SU-DHL-6 (cell line): ENCODE data around the gene P2RX2.

Source experiments
- H2AFZ ChIP-seq: fragments of 200-600 bp; sonication (generic); 2 replicates; pipeline ENCODE4 v1.6.1; 2014; ENCODE audit warnings: low read depth, mild to moderate bottlenecking, moderate library complexity, mixed read lengths, antibody characterized with exemption, low read length; ENCODE audit not compliant: severe bottlenecking
- H3F3A ChIP-seq: fragments of 200-600 bp; shearing (Covaris generic); 2 replicates; pipeline ENCODE4 v1.6.0; 2016; ENCODE audit warnings: antibody characterized with exemption, mild to moderate bottlenecking; ENCODE audit not compliant: insufficient read depth
- H3K27ac ChIP-seq: fragments of 200-600 bp; sonication (generic); 2 replicates; pipeline ENCODE4 v1.5.1; 2016; ENCODE audit warnings: low read depth, mild to moderate bottlenecking, low read length, moderate library complexity, mixed read lengths
- H3K27me3 ChIP-seq: fragments of 200-600 bp; sonication (generic), shearing (Covaris generic); 2 replicates; pipeline ENCODE4 v1.6.0; 2014; ENCODE audit warnings: mild to moderate bottlenecking, low read length
- H3K36me3 ChIP-seq: fragments of 200-600 bp; sonication (generic); 2 replicates; pipeline ENCODE4 v1.6.1; 2014; ENCODE audit warnings: mild to moderate bottlenecking, low read length, mixed read lengths
- H3K4me2 ChIP-seq: fragments of 300-600, 200-600 bp; shearing (Covaris generic), sonication (generic); 2 replicates; pipeline ENCODE4 v1.6.0; 2014; ENCODE audit warnings: low read length, low read depth, mild to moderate bottlenecking; ENCODE audit not compliant: poor library complexity, severe bottlenecking
- H3K4me3 ChIP-seq: fragments of 200-600 bp; sonication (generic); 2 replicates; pipeline ENCODE4 v1.5.1; 2014; ENCODE audit warnings: antibody characterized with exemption, low read length, mild to moderate bottlenecking, mixed read lengths; ENCODE audit not compliant: insufficient read depth, poor library complexity, severe bottlenecking
- H3K79me2 ChIP-seq: fragments of 200-600 bp; sonication (generic); 2 replicates; pipeline ENCODE4 v1.6.1; 2014; ENCODE audit warnings: mild to moderate bottlenecking, low read length, moderate library complexity; ENCODE audit not compliant: insufficient read depth
- H3K9ac ChIP-seq: fragments of 200-600 bp; sonication (generic); 2 replicates; pipeline ENCODE4 v1.7.0; 2014; ENCODE audit warnings: mild to moderate bottlenecking, low read length
- H3K9me2 ChIP-seq: fragments of 200-600 bp; sonication (generic); replicated peaks from 2 replicates; pipeline ENCODE4 v1.6.1; 2014; ENCODE audit warnings: low read length; ENCODE audit not compliant: insufficient read depth
- H3K9me3 ChIP-seq: fragments of 200-600 bp; sonication (generic); 2 replicates; pipeline ENCODE4 v1.6.1; 2014; ENCODE audit warnings: low read length, mixed read lengths; ENCODE audit not compliant: insufficient read depth
- H4K20me1 ChIP-seq: fragments of 200-600 bp; sonication (generic); 2 replicates; pipeline ENCODE4 v1.6.1; 2014; ENCODE audit warnings: low read depth, mild to moderate bottlenecking, antibody characterized with exemption, low read length, moderate library complexity, mixed read lengths
- CTCF ChIP-seq: fragments of 200-600 bp; sonication (generic); IDR thresholded peaks from one replicate; pipeline ENCODE4 v1.5.1; 2017; ENCODE audit warnings: antibody characterized with exemption, mild to moderate bottlenecking, low read length, moderate library complexity; ENCODE audit not compliant: insufficient read depth, poor library complexity, severe bottlenecking
- EZH2phosphoT487 ChIP-seq: fragments of 200-600 bp; sonication (generic), shearing (Covaris generic); conservative IDR thresholded peaks from 2 replicates; pipeline ENCODE4 v1.6.1; 2018; ENCODE audit warnings: mild to moderate bottlenecking, antibody characterized with exemption, low read length, moderate library complexity, mixed read lengths

Gene P2RX2

GRCh38 chr12:132624186-132624855, 5.7 kb downstream of the P2RX2 start:
- Histone ChIP-seq H3F3A (no peaks in the 10 kb centered on the region), H2AFZ (no peak overlapping the region), H3K36me3 (no peaks in the 10 kb centered on the region), H3K9ac (no peak overlapping the region), H4K20me1 (no peaks in the 10 kb centered on the region), H3K27me3 (no peaks in the 10 kb centered on the region), H3K79me2 (no peaks in the 10 kb centered on the region), H3K4me3 (no peak overlapping the region), H3K4me2 (no peak overlapping the region), H3K9me2 (no peaks in the 10 kb centered on the region), H3K9me3 (no peaks in the 10 kb centered on the region), H3K27ac (no peak overlapping the region)
- no peak for TF ChIP-seq CTCF
- TF ChIP-seq EZH2phosphoT487 = no peak

GRCh38 chr12:132624910-132625630, 6.5 kb downstream of the P2RX2 start:
- no peaks in the 10 kb centered on the region for H3K27me3 ChIP-seq
- H3K9ac ChIP-seq = no peak overlapping the region
- H3K9me2 ChIP-seq = no peaks in the 10 kb centered on the region
- H4K20me1 ChIP-seq = no peaks in the 10 kb centered on the region
- H3K4me2 ChIP-seq = no peak overlapping the region
- no peaks in the 10 kb centered on the region for H3K79me2 ChIP-seq
- no peak overlapping the region for H3K27ac ChIP-seq
- H3K36me3 ChIP-seq = no peaks in the 10 kb centered on the region
- TF ChIP-seq CTCF (no peak), EZH2phosphoT487 (no peak)
- no peak overlapping the region for H2AFZ ChIP-seq
- H3K9me3 ChIP-seq = no peaks in the 10 kb centered on the region
- H3F3A ChIP-seq = no peaks in the 10 kb centered on the region
- H3K4me3 ChIP-seq = no peak overlapping the region

- Histone ChIP-seq H3K27ac (no peak overlapping the region), H3K27me3 (no peaks in the 10 kb centered on the region), H3K9me2 (no peaks in the 10 kb centered on the region), H3K36me3 (no peaks in the 10 kb centered on the region), H3F3A (no peaks in the 10 kb centered on the region), H3K9ac (no peak overlapping the region), H3K9me3 (no peaks in the 10 kb centered on the region), H3K4me3 (no peak overlapping the region), H3K4me2 (no peak overlapping the region), H3K79me2 (no peaks in the 10 kb centered on the region), H4K20me1 (no peaks in the 10 kb centered on the region), H2AFZ (no peak overlapping the region)
- TF ChIP-seq EZH2phosphoT487 (no peak), CTCF (no peak)
Observed at GRCh38 chr12:132625731-132626430, 7.3 kb downstream of the P2RX2 start.
